Mesothelial cell of epicardium (in vitro differentiated cells): ENCODE results near the gene PPP1R16B. TPM values are rescaled to one million over a fixed set of nuclear protein-coding genes. Genes with fewer than 3 reads are reported as not detected.

Experiments
- DNase-seq, 2 experiments: peaks; one replicate each; pipeline ENCODE4 v3.0.0; 2021; ENCODE audit warnings: low spot score in 2 of 2; ENCODE audit not compliant: unreplicated experiment in 2 of 2
- H3K27ac Mint-ChIP-seq: 2 replicates; pipeline ENCODE4 v1.8.0; 2021; ENCODE audit warnings: mixed read lengths
- H3K27me3 Mint-ChIP-seq: 2 replicates; pipeline ENCODE4 v1.8.0; 2021; ENCODE audit warnings: low read depth, mixed read lengths
- H3K36me3 Mint-ChIP-seq: 2 replicates; pipeline ENCODE4 v1.8.0; 2021; ENCODE audit warnings: mixed read lengths
- H3K4me1 Mint-ChIP-seq: 2 replicates; pipeline ENCODE4 v1.8.0; 2021; ENCODE audit warnings: mixed read lengths
- H3K4me3 Mint-ChIP-seq: 2 replicates; pipeline ENCODE4 v1.8.0; 2021; ENCODE audit warnings: mild to moderate bottlenecking, moderate library complexity, mixed read lengths
- H3K9me3 Mint-ChIP-seq: 2 replicates; pipeline ENCODE4 v1.8.0; 2021; ENCODE audit warnings: mixed read lengths
- total RNA-seq: library from RNA; stranded (reverse); gene quantifications from 3 replicates; pipeline ENCODE4 v1.2.1, GENCODE V29; 2021
- TF ChIP-seq, protein P1 (sequence below): fragments of 200-600 bp; sonication (generic); IDR thresholded peaks from one replicate; pipeline ENCODE4 v1.5.0; 2021; ENCODE audit warnings: antibody characterized with exemption; ENCODE audit not compliant: unreplicated experiment

The PPP1R16B gene
- total RNA-seq, 1 donor from 2014 or later: not detected

DNA sequence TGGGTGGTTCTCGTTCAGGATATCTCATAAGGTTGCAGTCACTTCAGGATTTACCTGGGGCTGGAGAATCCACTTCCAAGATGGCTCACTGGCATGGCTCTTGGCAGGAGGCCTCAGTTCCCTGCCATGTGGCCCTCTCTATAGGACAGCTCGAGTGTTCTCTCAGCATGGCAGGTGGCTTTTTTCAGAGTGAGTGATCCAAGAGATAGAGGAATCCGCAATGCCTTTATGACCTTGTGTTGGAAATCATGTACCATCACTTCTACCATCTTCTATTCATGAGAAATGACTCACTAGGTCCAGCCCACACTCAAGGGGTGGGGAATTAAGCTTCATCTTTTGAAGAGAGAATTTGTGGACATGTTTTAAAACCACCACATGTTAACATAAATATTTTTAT is 37.8 kb downstream of the PPP1R16B start:
- H3K36me3 Mint-ChIP-seq: no peaks in the 10 kb centered on the region
- peaks cover 49% of the 10 kb centered on the region for H3K27me3 Mint-ChIP-seq
- no peaks in the 10 kb centered on the region for H3K9me3 Mint-ChIP-seq
- DNase-seq: no peak
- TF ChIP-seq, protein P1, sequence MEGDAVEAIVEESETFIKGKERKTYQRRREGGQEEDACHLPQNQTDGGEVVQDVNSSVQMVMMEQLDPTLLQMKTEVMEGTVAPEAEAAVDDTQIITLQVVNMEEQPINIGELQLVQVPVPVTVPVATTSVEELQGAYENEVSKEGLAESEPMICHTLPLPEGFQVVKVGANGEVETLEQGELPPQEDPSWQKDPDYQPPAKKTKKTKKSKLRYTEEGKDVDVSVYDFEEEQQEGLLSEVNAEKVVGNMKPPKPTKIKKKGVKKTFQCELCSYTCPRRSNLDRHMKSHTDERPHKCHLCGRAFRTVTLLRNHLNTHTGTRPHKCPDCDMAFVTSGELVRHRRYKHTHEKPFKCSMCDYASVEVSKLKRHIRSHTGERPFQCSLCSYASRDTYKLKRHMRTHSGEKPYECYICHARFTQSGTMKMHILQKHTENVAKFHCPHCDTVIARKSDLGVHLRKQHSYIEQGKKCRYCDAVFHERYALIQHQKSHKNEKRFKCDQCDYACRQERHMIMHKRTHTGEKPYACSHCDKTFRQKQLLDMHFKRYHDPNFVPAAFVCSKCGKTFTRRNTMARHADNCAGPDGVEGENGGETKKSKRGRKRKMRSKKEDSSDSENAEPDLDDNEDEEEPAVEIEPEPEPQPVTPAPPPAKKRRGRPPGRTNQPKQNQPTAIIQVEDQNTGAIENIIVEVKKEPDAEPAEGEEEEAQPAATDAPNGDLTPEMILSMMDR: no peak
- H3K4me1 Mint-ChIP-seq: peaks cover 3% of the 10 kb centered on the region
- H3K27ac Mint-ChIP-seq: no peak overlapping the region
- H3K4me3 Mint-ChIP-seq: no peak overlapping the region

GRCh38 chr20:38844963-38845362 is 39.5 kb downstream of the PPP1R16B start:
- Mint-ChIP-seq H3K4me3 (no peak overlapping the region), H3K27me3 (peaks cover 56% of the 10 kb centered on the region), H3K9me3 (no peaks in the 10 kb centered on the region), H3K27ac (no peak overlapping the region), H3K4me1 (peaks cover 3% of the 10 kb centered on the region), H3K36me3 (no peaks in the 10 kb centered on the region)
- no peak for DNase-seq
- TF ChIP-seq, protein P1: no peak

DNA sequence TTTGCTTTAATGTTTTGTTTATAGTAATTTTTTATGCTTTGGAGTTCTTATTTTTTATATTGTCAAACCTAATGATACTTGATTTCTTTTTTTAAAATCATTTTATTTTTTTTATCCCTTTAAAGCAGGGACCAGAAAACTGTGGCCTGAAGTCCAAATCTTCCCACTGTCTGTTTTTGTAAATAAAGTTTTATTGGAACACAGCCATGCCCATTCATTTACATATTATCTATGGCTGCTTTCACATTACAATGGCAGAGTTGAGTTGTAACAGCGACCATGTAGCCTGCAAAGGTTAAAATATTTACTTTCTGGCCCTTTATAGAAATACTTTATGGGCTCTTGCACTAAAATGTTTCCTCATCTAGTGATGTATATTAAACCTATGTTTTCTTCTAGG is 42.3 kb downstream of the PPP1R16B start:
- Mint-ChIP-seq H3K4me3 (no peak overlapping the region), H3K27ac (no peak overlapping the region), H3K27me3 (peaks cover 48% of the 10 kb centered on the region), H3K9me3 (no peaks in the 10 kb centered on the region), H3K36me3 (no peaks in the 10 kb centered on the region), H3K4me1 (no peaks in the 10 kb centered on the region)
- TF ChIP-seq, protein P1: no peak
- no peak for DNase-seq

- H3K4me3 Mint-ChIP-seq: no peak overlapping the region
- TF ChIP-seq, protein P1: no peak
- no peaks in the 10 kb centered on the region for H3K36me3 Mint-ChIP-seq
- DNase-seq: no peak
- H3K27me3 Mint-ChIP-seq: peaks cover 40% of the 10 kb centered on the region
- H3K27ac Mint-ChIP-seq: no peak overlapping the region
- no peaks in the 10 kb centered on the region for H3K4me1 Mint-ChIP-seq
- H3K9me3 Mint-ChIP-seq: no peaks in the 10 kb centered on the region
Measured at GRCh38 chr20:38853759-38854158, 48.3 kb downstream of the PPP1R16B start.

DNA sequence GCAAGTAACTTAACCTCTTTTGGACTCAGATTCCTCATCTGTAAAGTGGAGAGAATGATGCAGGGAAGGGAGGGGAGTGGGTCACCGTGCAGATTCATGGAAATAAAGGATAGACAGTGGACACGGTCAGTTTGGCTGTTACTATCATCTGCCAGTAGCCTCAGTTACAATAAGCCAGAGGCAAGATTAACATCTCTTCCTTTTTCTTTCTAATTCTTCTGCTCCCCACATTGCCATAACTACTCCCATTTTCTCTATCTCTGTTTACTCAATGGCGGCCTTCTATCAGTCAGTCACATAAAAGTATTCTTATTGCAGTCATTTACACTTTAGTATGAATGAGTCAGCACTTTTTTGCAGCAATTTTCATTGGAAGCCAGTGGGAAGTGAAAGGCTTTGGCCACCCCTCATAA is 49.2 kb downstream of the PPP1R16B start:
- DNase-seq: no peak
- no peak overlapping the region for H3K4me3 Mint-ChIP-seq
- H3K36me3 Mint-ChIP-seq: no peaks in the 10 kb centered on the region
- no peaks in the 10 kb centered on the region for H3K9me3 Mint-ChIP-seq
- no peak overlapping the region for H3K27ac Mint-ChIP-seq
- H3K4me1 Mint-ChIP-seq: no peaks in the 10 kb centered on the region
- H3K27me3 Mint-ChIP-seq: peaks cover 36% of the 10 kb centered on the region
- TF ChIP-seq, protein P1: no peak

DNA sequence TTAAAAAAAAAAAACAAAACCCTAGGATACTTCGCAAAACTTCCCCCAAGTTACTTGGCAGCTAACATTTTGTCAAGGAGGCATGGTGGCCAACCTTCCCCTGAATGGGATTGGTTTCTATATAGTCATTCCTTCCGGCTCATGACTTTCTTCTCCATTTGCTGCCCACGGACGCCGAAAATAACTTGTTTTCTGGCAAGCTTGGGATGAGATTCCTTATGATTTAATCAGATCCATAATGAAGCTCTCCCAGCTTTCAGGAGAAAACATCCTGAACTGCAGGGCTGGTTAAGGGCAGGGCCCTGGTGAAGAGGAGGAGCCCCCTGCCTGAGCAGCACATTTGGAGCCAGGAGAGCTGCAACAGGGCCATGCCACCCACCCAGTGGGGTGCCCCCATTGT is 49.9 kb downstream of the PPP1R16B start:
- TF ChIP-seq, protein P1: no peak
- no peak overlapping the region for H3K4me3 Mint-ChIP-seq
- no peak overlapping the region for H3K27ac Mint-ChIP-seq
- peaks cover 33% of the 10 kb centered on the region for H3K27me3 Mint-ChIP-seq
- no peaks in the 10 kb centered on the region for H3K9me3 Mint-ChIP-seq
- H3K4me1 Mint-ChIP-seq: no peaks in the 10 kb centered on the region
- H3K36me3 Mint-ChIP-seq: no peaks in the 10 kb centered on the region
- no peak for DNase-seq
